ENCODE data around the gene GRID1.
"Not testable (repeated sequence)": the region's sequence is repeated elsewhere in the genome, so short reads cannot be mapped to it uniquely, and the experiment has no call there.

Gene GRID1

DNA sequence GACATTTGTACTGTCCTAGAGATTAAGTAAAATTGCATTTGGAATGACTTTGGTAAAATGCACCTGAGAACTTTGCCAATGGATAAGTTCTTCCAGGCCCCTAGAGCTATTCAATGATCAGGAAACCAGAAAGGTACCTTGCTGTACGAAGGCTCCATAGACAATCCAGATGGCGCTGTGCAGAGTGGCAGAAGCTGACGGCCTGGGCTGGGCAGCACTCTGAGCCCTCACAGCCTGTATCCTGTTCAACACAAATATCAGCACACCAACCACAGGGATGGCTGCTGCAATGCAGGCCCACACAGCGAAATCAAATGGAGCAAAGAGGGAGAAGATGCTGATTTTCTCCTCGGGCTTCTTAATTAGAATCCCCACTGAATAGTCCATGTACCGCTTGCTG, 642.4 kb downstream of the GRID1 start:
- DNase-seq (ENCODE audit: low read depth), result no peak
- TF ChIP-seq, protein P1, sequence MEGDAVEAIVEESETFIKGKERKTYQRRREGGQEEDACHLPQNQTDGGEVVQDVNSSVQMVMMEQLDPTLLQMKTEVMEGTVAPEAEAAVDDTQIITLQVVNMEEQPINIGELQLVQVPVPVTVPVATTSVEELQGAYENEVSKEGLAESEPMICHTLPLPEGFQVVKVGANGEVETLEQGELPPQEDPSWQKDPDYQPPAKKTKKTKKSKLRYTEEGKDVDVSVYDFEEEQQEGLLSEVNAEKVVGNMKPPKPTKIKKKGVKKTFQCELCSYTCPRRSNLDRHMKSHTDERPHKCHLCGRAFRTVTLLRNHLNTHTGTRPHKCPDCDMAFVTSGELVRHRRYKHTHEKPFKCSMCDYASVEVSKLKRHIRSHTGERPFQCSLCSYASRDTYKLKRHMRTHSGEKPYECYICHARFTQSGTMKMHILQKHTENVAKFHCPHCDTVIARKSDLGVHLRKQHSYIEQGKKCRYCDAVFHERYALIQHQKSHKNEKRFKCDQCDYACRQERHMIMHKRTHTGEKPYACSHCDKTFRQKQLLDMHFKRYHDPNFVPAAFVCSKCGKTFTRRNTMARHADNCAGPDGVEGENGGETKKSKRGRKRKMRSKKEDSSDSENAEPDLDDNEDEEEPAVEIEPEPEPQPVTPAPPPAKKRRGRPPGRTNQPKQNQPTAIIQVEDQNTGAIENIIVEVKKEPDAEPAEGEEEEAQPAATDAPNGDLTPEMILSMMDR (conservative IDR thresholded peaks at IDR 0.05; ENCODE audit: control insufficient read depth, insufficient read depth, low read depth, low read length), result no peak
- H3K4me3 ChIP-seq (ENCODE audit: control insufficient read depth, low read depth, low read length), result no peak overlapping the region

DNA sequence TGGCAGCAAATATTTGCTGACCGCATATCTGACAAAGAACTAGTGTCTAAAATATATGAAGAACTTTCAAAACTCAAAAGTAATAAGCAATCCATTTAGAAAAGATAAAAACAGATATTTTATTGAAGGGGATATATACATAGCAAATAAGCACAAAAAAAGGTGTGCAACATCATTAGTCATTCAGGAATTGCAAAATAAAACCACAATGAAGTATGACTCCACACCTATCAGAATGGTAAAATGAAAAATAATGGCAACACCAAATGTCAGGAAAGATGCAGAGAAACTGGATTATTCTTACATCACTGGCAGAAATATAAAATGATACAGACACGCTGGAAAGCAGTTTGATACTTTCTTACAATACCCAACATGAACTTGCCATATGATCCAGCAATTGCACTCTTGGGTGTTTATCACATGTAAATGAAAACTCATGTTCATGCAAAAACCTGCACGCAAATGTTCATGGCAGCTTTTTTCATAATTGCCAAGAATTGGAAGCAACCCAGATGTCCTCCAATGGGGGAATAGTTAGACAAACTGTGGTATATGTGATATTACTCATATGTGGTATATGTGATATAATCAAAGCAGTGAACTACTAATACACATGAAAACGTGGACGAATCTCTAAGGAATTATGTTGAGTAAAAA, 645.5 kb downstream of the GRID1 start:
- H3K4me3 ChIP-seq (ENCODE audit: control insufficient read depth, low read depth, low read length), result no peak overlapping the region
- DNase-seq (ENCODE audit: low read depth), result no peak
- TF ChIP-seq, protein P1 (conservative IDR thresholded peaks at IDR 0.05; ENCODE audit: control insufficient read depth, insufficient read depth, low read depth, low read length), result no peak

DNA sequence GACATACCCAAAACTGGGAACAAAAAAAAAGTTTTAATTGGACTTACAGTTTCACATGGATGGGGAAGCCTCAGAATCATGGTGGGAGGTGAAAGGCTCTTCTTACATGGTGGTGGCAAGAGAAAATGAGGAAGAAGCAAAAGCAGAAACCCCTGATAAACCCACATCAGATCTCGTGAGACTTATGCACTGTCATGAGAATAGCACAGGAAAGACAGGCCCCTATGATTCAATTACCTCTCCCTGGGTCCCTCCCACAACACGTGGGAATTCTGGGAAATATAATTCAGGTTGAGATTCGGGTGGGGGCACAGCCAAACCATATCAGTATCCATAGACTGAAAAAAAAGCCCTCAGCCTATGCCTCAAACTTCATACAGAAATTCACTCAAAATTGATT, 647.2 kb downstream of the GRID1 start:
- TF ChIP-seq, protein P1 (conservative IDR thresholded peaks at IDR 0.05; ENCODE audit: control insufficient read depth, insufficient read depth, low read depth, low read length), result no peak
- no peak for DNase-seq (ENCODE audit: low read depth)
- H3K4me3 ChIP-seq (ENCODE audit: control insufficient read depth, low read depth, low read length), result no peak overlapping the region

DNA sequence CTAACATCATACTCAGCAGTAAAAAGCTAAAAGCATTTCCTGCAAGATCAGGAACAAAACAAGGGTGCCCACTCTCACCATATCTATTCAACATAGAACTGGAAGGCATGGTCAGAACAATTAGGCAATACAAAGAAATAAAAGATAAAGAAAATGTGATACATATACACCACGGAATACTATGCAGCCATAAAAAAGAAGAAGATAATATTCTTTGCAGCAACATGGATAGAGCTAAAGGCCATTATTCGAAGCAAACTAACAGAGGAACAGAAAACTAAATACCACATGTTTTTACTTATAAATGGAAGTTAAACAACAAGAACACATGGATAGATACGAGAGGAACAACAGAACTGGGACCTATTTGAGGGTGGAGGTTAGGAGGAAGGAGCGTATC, 652.7 kb downstream of the GRID1 start:
- H3K4me3 ChIP-seq (ENCODE audit: control insufficient read depth, low read depth, low read length), result no peak overlapping the region
- TF ChIP-seq, protein P1 (conservative IDR thresholded peaks at IDR 0.05; ENCODE audit: control insufficient read depth, insufficient read depth, low read depth, low read length), result no peak
- DNase-seq (ENCODE audit: low read depth), result no peak

DNA sequence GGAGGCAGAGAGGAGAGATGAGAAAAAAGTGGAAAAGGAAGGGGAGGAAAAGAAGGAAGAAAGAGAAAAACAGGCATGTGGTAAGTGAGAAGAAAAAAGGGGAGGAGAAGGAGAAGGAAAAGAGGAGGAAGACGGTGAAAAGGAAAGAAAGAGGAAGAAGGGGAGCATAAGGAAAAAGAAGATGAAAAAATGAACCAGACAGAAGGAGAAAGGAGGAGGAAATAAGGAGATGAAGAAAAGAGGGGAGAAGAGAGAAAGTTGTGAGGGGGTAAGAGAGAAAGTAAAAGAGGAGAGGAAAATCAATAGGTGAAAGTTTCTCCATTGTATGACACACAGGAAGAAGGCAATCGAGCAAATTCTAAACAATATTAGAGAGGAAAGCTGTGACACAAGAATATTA, 663.8 kb downstream of the GRID1 start:
- H3K4me3 ChIP-seq (ENCODE audit: control insufficient read depth, low read depth, low read length), result no peak overlapping the region
- TF ChIP-seq, protein P1 (conservative IDR thresholded peaks at IDR 0.05; ENCODE audit: control insufficient read depth, insufficient read depth, low read depth, low read length), result no peak
- DNase-seq (ENCODE audit: low read depth), result no peak

DNA sequence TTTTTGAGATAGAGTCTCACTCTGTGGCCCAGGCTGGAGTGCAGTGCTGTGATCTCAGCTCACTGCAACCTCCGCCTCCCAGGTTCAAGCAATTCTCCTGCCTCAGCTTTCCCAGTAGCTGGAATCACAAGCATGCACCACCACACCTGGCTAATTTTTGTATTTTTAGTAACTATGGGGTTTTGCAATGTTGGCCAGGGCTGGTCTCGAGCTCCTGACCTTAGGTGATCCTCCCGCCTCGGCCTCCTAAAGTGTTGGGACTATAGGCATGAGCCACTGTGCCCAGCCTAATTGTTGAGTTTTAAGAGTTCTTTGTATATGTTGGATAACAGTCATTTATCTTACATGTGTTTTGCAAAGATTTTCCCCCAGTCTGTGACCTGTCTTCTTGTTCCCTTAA, 667.5 kb downstream of the GRID1 start:
- not testable (repeated sequence) for DNase-seq (ENCODE audit: low read depth); H3K4me3 ChIP-seq (ENCODE audit: control insufficient read depth, low read depth, low read length)

DNA sequence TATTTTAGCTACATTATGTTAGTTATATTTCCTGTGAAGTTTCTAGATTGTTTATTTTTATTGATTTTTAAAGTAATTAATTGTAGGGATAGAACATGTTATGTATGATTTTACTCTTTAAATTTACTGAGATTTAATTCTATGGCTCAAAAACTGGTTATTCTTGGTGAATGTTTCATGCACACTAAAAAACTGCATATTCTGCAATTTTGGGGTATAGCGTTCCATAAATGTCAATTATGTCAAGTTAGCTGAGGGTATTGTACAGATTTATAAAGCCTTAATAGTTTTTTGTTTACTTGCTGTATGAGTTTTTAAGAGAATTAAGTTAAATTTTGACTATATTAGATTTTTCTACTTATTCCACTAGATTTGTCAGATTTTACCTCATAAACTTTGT, 669.7 kb downstream of the GRID1 start:
- H3K4me3 ChIP-seq (ENCODE audit: control insufficient read depth, low read depth, low read length), result no peak overlapping the region
- DNase-seq (ENCODE audit: low read depth), result no peak
- TF ChIP-seq, protein P1 (conservative IDR thresholded peaks at IDR 0.05; ENCODE audit: control insufficient read depth, insufficient read depth, low read depth, low read length), result no peak

Measured in fibroblast of mammary gland (primary cell).